Tibial nerve (tissue), 4 donors: ENCODE results near the gene PRKCD. TPM values are rescaled to one million over a fixed set of nuclear protein-coding genes. Genes with fewer than 3 reads are reported as not detected.
A peak's percentile ranks its signal among the peaks of the same experiment; 100 is the strongest.

ENCODE experiments used
- DNase-seq, 2 donors: peaks; one replicate each; pipeline ENCODE4 v3.0.0-alpha.2; 2019; ENCODE audit warnings: low spot score in 2 of 2
- H3K27ac ChIP-seq, 4 donors: fragments of 200-600 bp; sonication (generic) in 3 of 4; one replicate each; pipeline ENCODE4 v1.5.1; 2017 to 2019; ENCODE audit warnings: mild to moderate bottlenecking in 1 of 4
- H3K27me3 ChIP-seq, 2 donors: fragments of 200-600 bp; sonication (generic) in 1 of 2; one replicate each; pipeline versions ENCODE4 v1.5.1 to v1.6.0; 2017 to 2019
- H3K36me3 ChIP-seq, 3 donors: fragments of 200-600 bp; sonication (generic); one replicate each; pipeline ENCODE4 v1.5.1; 2018 to 2019
- H3K4me1 ChIP-seq, 4 donors: fragments of 200-600 bp; sonication (generic) in 3 of 4; one replicate each; pipeline ENCODE4 v1.5.1; 2017 to 2019
- H3K4me3 ChIP-seq, 4 donors: fragments of 200-600 bp; sonication (generic) in 3 of 4; one replicate each; pipeline ENCODE4 v1.5.1; 2017 to 2019; ENCODE audit warnings: mild to moderate bottlenecking in 1 of 4, moderate library complexity in 1 of 4
- H3K9me3 ChIP-seq, 4 donors: fragments of 200-600 bp; sonication (generic) in 3 of 4; one replicate each; pipeline ENCODE4 v1.5.1; 2017 to 2019
- CTCF ChIP-seq, 5 experiments: fragments of 200-600 bp in 3 of 5; fragments of 450-650 bp in 2 of 5; sonication (generic) in 3 of 5; IDR thresholded peaks; one replicate each; pipeline ENCODE4 v1.5.1; 2016 to 2019; ENCODE audit warnings: antibody characterized with exemption in 5 of 5, mild to moderate bottlenecking in 3 of 5, moderate library complexity in 2 of 5
- EP300 ChIP-seq, 2 donors: sonication (generic); formaldehyde crosslinking; IDR thresholded peaks; one replicate each; pipeline ENCODE4 v1.6.1; 2017; ENCODE audit warnings: antibody characterized with exemption in 2 of 2, mild to moderate bottlenecking in 1 of 2
- POLR2A ChIP-seq, 2 donors: fragments of 450-650 bp; IDR thresholded peaks; one replicate each; pipeline ENCODE4 v1.6.1; 2017; ENCODE audit warnings: antibody characterized with exemption in 2 of 2, mild to moderate bottlenecking in 2 of 2, moderate library complexity in 2 of 2
- WGBS, 2 donors: methylation state at CpG; one replicate each; pipeline ENCODE4 v1.1.5; 2018; 5-methylcytosine and 5-hydroxymethylcytosine counted together
- total RNA-seq, 4 donors: library from RNA; depleted of rRNA; stranded (reverse); fragments of >200 nt; gene quantifications; one replicate each; pipeline ENCODE4 v1.1.0, GENCODE V29; 2016

Gene PRKCD
- total RNA-seq, 4 donors from 2014 or later = 13.5 to 30.6 (median 19.9) TPM

GRCh38 chr3:53234130-53234840 is 73.3 kb downstream of the PRKCD start:
- DNase-seq = no peak
- Histone ChIP-seq H3K36me3 (peaks cover 8 to 98% (median 23%) of the 10 kb centered on the region in 3 donors), H3K4me3 (no peak overlapping the region), H3K9me3 (no peaks in the 10 kb centered on the region), H3K27ac (peak overlapping the region in 1 of 4 donors; percentile 50), H3K27me3 (no peaks in the 10 kb centered on the region), H3K4me1 (peaks cover 0 to 48% (median 20%) of the 10 kb centered on the region in 4 donors)
- 77 to 79% methylated on average over 14 to 15 of the region's 15 CpGs for WGBS, 2 donors
- TF ChIP-seq EP300 (IDR thresholded peaks at IDR 0.05) = no peak
- TF ChIP-seq POLR2A (IDR thresholded peaks at IDR 0.05) = no peak
- TF ChIP-seq CTCF (IDR thresholded peaks at IDR 0.05) = no peak

GRCh38 chr3:53234841-53235232 is 73.8 kb downstream of the PRKCD start:
- H3K36me3 ChIP-seq = peaks cover 5 to 98% (median 19%) of the 10 kb centered on the region in 3 donors
- DNase-seq = no peak
- 90 to 95% methylated on average over 10 of the region's 10 CpGs for WGBS, 2 donors
- H3K27ac ChIP-seq = no peak overlapping the region
- no peak overlapping the region for H3K4me3 ChIP-seq
- no peaks in the 10 kb centered on the region for H3K27me3 ChIP-seq
- no peaks in the 10 kb centered on the region for H3K9me3 ChIP-seq
- H3K4me1 ChIP-seq = peaks cover 0 to 48% (median 20%) of the 10 kb centered on the region in 4 donors
- no peak for TF ChIP-seq POLR2A (IDR thresholded peaks at IDR 0.05)
- no peak for TF ChIP-seq EP300 (IDR thresholded peaks at IDR 0.05)
- TF ChIP-seq CTCF (IDR thresholded peaks at IDR 0.05) = no peak

DNA sequence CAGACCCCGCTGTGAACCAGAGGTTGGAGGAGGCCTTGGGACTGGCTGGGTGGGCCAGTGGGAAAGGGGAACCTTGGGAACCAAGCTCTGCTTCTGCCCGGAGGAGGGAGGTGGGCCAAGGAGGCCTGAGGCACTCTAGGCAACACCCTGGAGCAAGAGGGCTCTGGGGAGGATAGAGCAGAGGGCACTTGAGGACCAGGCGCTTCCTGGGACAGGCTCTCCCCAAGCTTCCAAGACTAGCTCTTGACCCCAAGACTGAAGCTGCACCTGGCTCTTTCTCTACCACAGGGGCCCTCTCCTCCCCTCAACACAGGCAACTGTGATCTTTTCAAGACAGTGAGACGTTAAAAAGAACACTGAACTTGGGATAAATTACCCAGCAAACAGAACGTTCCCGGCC is 74.5 kb downstream of the PRKCD start:
- TF ChIP-seq EP300 (IDR thresholded peaks at IDR 0.05) = no peak
- no peak for TF ChIP-seq POLR2A (IDR thresholded peaks at IDR 0.05)
- no peak for TF ChIP-seq CTCF (IDR thresholded peaks at IDR 0.05)
- Histone ChIP-seq H3K27ac (peak overlapping the region in 2 of 4 donors; percentile 60 to 63), H3K27me3 (no peaks in the 10 kb centered on the region), H3K4me1 (peaks cover 0 to 48% (median 20%) of the 10 kb centered on the region in 4 donors), H3K9me3 (no peaks in the 10 kb centered on the region), H3K4me3 (no peak overlapping the region), H3K36me3 (peaks cover 2 to 98% (median 13%) of the 10 kb centered on the region in 3 donors)
- DNase-seq = no peak
- WGBS, 2 donors = 64 to 83% methylated on average over 6 of the region's 6 CpGs

DNA sequence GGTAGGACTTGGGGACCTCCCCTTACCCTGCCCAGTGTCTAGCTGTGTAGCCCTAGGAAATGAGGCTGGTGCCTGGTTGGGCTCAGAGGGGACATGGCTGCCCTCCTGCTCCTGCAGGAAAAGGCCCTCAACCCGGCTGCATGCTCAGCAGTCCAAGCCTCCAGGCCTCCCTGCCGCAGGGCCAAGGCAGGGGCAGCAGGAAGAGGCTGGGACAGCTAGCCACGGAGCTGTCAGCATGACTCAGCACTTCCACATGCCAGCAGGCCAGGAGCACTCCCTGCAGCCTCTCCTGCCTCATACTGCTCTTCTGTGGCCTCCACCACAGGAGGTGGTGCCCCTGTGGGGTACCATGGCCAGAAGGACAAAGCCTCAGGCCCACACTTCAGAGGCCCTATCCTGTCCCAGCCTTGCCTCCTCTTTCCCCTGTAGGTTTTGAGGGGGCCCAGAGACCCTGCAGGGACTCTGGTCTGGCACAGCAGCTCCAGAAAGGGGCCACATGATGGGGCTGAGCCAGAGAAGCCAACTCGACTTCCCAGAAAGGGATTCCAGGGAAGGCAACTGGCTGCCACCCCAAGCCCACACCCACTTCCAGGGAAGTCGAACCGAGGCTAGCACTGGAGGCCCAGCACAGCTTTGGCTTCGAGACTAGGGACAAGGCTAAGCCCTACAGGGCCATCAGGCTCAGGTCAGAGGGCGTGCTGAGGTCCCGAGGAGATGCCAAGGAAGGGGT is 75.3 kb downstream of the PRKCD start:
- H3K27me3 ChIP-seq = no peaks in the 10 kb centered on the region
- no peak overlapping the region for H3K4me3 ChIP-seq
- WGBS, 2 donors = 57% methylated on average over 5 of the region's 9 CpGs
- peaks cover 0 to 48% (median 20%) of the 10 kb centered on the region in 4 donors for H3K4me1 ChIP-seq
- TF ChIP-seq POLR2A (IDR thresholded peaks at IDR 0.05) = no peak
- no peak for TF ChIP-seq EP300 (IDR thresholded peaks at IDR 0.05)
- TF ChIP-seq CTCF (IDR thresholded peaks at IDR 0.05) = no peak
- H3K9me3 ChIP-seq = no peaks in the 10 kb centered on the region
- peaks cover 5 to 98% (median 13%) of the 10 kb centered on the region in 3 donors for H3K36me3 ChIP-seq
- DNase-seq = peak; percentile 37 to 40
- peak overlapping the region in 3 of 4 donors; percentile 60 to 85 (median 63) for H3K27ac ChIP-seq
